ENCODE measurements around the gene CD248.
"Not testable (repeated sequence)": the region's sequence is repeated elsewhere in the genome, so short reads cannot be mapped to it uniquely, and the experiment has no call there.

The CD248 gene

GRCh38 chr11:66277471-66278362, 39.1 kb downstream of the CD248 start, which contains the start of gene CNIH2:
Gene CNIH2 (plus strand): TSS chr11:66278175. CDS start chr11:66278457, 282 bp downstream.
- Histone ChIP-seq H3K4me1 (ENCODE audit: insufficient read depth, low read length) (peaks cover 20% of the 10 kb centered on the region), H3K4me3 (ENCODE audit: low read depth in 1 of 2, low read length in 2 of 2) (peak within 1 kb of the TSS in 1 of 2 experiments; percentile 27; a peak in 1 of 4 replicates), H3K9ac (ENCODE audit: low read depth, low read length) (no peak within 1 kb of the TSS), H3K79me2 (ENCODE audit: insufficient read depth, low read length) (no peaks in the 10 kb centered on the region), H2AFZ (ENCODE audit: low read depth, low read length) (no peak within 1 kb of the TSS), H3K36me3 (ENCODE audit: insufficient read depth, low read length) (peaks cover 36% of the 10 kb centered on the region), H4K20me1 (ENCODE audit: insufficient read depth, low read length) (peaks cover 63% of the 10 kb centered on the region), H3K27me3 (ENCODE audit: insufficient read depth, low read length, poor library complexity) (no peaks in the 10 kb centered on the region), H3K27ac (ENCODE audit: low read length) (no peak within 1 kb of the TSS), H3K9me3 (ENCODE audit: insufficient read depth, low read length, severe bottlenecking) (no peaks in the 10 kb centered on the region), H3K4me2 (ENCODE audit: insufficient read depth, low read length) (peak within 1 kb of the TSS; percentile 47)
- TF ChIP-seq, protein P1, sequence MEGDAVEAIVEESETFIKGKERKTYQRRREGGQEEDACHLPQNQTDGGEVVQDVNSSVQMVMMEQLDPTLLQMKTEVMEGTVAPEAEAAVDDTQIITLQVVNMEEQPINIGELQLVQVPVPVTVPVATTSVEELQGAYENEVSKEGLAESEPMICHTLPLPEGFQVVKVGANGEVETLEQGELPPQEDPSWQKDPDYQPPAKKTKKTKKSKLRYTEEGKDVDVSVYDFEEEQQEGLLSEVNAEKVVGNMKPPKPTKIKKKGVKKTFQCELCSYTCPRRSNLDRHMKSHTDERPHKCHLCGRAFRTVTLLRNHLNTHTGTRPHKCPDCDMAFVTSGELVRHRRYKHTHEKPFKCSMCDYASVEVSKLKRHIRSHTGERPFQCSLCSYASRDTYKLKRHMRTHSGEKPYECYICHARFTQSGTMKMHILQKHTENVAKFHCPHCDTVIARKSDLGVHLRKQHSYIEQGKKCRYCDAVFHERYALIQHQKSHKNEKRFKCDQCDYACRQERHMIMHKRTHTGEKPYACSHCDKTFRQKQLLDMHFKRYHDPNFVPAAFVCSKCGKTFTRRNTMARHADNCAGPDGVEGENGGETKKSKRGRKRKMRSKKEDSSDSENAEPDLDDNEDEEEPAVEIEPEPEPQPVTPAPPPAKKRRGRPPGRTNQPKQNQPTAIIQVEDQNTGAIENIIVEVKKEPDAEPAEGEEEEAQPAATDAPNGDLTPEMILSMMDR (IDR thresholded peaks at IDR 0.05; ENCODE audit: borderline replicate concordance, extremely low read depth, low read length, poor library complexity, severe bottlenecking), result no peak
- no peak for TF ChIP-seq EZH2 (IDR thresholded peaks at IDR 0.05; ENCODE audit: borderline replicate concordance, low read depth, low read length, severe bottlenecking)
- DNase-seq, result peak; percentile 44
- ATAC-seq (ENCODE audit: insufficient read depth, low read depth), result peak; percentile 42

- Histone ChIP-seq H3K4me1 (ENCODE audit: insufficient read depth, low read length) (peaks cover 14% of the 10 kb centered on the region), H3K36me3 (ENCODE audit: insufficient read depth, low read length) (peaks cover 43% of the 10 kb centered on the region), H4K20me1 (ENCODE audit: insufficient read depth, low read length) (peaks cover 65% of the 10 kb centered on the region)
- H3K27me3 ChIP-seq (ENCODE audit: insufficient read depth, low read length, poor library complexity); H3K4me3 ChIP-seq (ENCODE audit: low read depth in 1 of 2, low read length in 2 of 2); H3K27ac ChIP-seq (ENCODE audit: low read length); H3K9ac ChIP-seq (ENCODE audit: low read depth, low read length); H3K9me3 ChIP-seq (ENCODE audit: insufficient read depth, low read length, severe bottlenecking); H2AFZ ChIP-seq (ENCODE audit: low read depth, low read length); H3K4me2 ChIP-seq (ENCODE audit: insufficient read depth, low read length); H3K79me2 ChIP-seq (ENCODE audit: insufficient read depth, low read length); DNase-seq: not testable (repeated sequence)
- peak; percentile 15; the same call in 1 of the 3 replicates for ATAC-seq (ENCODE audit: insufficient read depth, low read depth)
These were observed 39.8 kb downstream of the CD248 start for GRCh38 chr11:66277064-66277463.

DNA sequence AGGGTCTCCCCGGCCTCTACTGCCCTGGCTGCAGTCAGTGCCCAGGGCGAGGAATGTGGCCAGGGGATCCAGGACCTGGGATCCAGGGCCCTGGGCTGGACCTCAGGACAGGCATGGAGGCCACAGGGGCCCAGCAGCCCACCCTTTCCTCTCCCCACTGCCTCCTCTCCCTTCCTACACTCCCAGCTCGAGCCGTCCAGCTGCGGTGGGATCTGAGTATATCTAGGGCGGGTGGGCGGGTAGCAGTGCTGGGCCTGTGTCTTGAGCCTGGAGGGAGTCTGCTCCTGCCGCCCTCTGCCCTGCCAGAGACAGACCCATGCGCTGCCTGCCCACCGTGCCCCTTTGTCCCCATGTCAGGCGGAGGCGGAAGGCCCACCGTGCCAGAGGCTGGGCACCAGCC, 40.2 kb downstream of the CD248 start:
- H3K4me2 ChIP-seq (ENCODE audit: insufficient read depth, low read length); H3K9ac ChIP-seq (ENCODE audit: low read depth, low read length); H3K4me3 ChIP-seq (ENCODE audit: low read depth in 1 of 2, low read length in 2 of 2); H3K79me2 ChIP-seq (ENCODE audit: insufficient read depth, low read length); ATAC-seq (ENCODE audit: insufficient read depth, low read depth); H2AFZ ChIP-seq (ENCODE audit: low read depth, low read length); DNase-seq; H3K27ac ChIP-seq (ENCODE audit: low read length); H3K27me3 ChIP-seq (ENCODE audit: insufficient read depth, low read length, poor library complexity); H3K9me3 ChIP-seq (ENCODE audit: insufficient read depth, low read length, severe bottlenecking): not testable (repeated sequence)
- H3K4me1 ChIP-seq (ENCODE audit: insufficient read depth, low read length), result peaks cover 13% of the 10 kb centered on the region
- peaks cover 47% of the 10 kb centered on the region for H3K36me3 ChIP-seq (ENCODE audit: insufficient read depth, low read length)
- H4K20me1 ChIP-seq (ENCODE audit: insufficient read depth, low read length), result peaks cover 65% of the 10 kb centered on the region

DNA sequence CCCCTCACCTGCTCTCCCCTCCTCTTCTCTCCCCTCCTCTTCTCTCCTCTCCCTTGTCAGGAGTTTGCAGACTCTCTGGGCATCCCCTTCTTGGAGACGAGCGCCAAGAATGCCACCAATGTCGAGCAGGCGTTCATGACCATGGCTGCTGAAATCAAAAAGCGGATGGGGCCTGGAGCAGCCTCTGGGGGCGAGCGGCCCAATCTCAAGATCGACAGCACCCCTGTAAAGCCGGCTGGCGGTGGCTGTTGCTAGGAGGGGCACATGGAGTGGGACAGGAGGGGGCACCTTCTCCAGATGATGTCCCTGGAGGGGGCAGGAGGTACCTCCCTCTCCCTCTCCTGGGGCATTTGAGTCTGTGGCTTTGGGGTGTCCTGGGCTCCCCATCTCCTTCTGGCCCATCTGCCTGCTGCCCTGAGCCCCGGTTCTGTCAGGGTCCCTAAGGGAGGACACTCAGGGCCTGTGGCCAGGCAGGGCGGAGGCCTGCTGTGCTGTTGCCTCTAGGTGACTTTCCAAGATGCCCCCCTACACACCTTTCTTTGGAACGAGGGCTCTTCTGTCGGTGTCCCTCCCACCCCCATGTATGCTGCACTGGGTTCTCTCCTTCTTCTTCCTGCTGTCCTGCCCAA, 40.7 kb downstream of the CD248 start:
- Histone ChIP-seq H3K4me2 (ENCODE audit: insufficient read depth, low read length) (no peak overlapping the region), H3K4me3 (ENCODE audit: low read depth in 1 of 2, low read length in 2 of 2) (no peak overlapping the region), H2AFZ (ENCODE audit: low read depth, low read length) (no peak overlapping the region), H3K9ac (ENCODE audit: low read depth, low read length) (no peak overlapping the region), H4K20me1 (ENCODE audit: insufficient read depth, low read length) (peaks cover 64% of the 10 kb centered on the region), H3K36me3 (ENCODE audit: insufficient read depth, low read length) (peaks cover 49% of the 10 kb centered on the region), H3K27ac (ENCODE audit: low read length) (no peak overlapping the region), H3K9me3 (ENCODE audit: insufficient read depth, low read length, severe bottlenecking) (no peaks in the 10 kb centered on the region), H3K79me2 (ENCODE audit: insufficient read depth, low read length) (peaks cover 8% of the 10 kb centered on the region), H3K4me1 (ENCODE audit: insufficient read depth, low read length) (peaks cover 13% of the 10 kb centered on the region), H3K27me3 (ENCODE audit: insufficient read depth, low read length, poor library complexity) (no peaks in the 10 kb centered on the region)
- DNase-seq (no peak), ATAC-seq (ENCODE audit: insufficient read depth, low read depth) (no peak)
- TF ChIP-seq, protein P1 (IDR thresholded peaks at IDR 0.05; ENCODE audit: borderline replicate concordance, extremely low read depth, low read length, poor library complexity, severe bottlenecking), result no peak
- TF ChIP-seq EZH2 (IDR thresholded peaks at IDR 0.05; ENCODE audit: borderline replicate concordance, low read depth, low read length, severe bottlenecking), result no peak

Measured in DND-41 (cell line).